HuH-7 (cell line): ENCODE measurements around the gene ZNF276.
"Not testable (repeated sequence)": the region's sequence is repeated elsewhere in the genome, so short reads cannot be mapped to it uniquely, and the experiment has no call there.

ENCODE experiments used
- DNase-seq: peaks from one replicate; pipeline ENCODE4 v3.0.0; 2011; ENCODE audit warnings: low spot score

ZNF276 gene, protein sequence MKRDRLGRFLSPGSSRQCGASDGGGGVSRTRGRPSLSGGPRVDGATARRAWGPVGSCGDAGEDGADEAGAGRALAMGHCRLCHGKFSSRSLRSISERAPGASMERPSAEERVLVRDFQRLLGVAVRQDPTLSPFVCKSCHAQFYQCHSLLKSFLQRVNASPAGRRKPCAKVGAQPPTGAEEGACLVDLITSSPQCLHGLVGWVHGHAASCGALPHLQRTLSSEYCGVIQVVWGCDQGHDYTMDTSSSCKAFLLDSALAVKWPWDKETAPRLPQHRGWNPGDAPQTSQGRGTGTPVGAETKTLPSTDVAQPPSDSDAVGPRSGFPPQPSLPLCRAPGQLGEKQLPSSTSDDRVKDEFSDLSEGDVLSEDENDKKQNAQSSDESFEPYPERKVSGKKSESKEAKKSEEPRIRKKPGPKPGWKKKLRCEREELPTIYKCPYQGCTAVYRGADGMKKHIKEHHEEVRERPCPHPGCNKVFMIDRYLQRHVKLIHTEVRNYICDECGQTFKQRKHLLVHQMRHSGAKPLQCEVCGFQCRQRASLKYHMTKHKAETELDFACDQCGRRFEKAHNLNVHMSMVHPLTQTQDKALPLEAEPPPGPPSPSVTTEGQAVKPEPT

DNA sequence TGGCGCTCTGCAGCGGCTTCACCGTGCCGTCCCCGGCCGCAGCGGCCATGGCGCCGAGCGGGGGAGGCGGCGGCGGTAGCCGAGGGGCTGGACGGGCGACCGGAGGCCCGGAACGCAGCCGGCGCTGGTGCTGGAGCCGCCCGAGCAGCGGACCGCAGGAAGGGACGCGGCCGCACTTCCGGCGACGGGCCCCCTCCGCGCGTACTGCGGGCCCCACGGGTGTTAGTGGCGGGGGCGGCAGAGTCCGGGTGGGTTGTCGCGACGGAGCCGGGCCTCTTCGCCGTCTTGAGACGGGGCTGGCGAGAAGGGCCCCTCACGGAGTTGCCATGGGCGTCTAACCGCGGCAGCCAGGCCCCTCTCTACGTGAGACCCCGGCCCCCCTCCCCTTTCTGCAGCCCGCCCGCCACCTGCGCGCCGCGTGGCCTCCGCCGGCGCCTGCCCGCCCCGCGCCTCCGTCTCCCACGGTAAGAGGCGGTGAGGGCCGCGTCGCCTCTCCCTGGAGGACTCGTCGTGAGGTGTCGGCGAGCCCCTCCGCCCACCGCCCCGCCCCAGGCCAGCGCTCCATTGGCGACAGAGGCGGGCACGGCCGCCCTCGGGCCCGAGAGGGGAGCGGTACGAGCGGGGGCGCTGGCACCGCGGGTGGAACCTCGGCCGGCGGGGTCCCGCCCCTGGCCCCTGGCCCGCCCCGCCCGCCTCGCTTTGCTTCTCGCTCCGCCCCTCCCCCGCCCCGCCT is at the start of gene ZNF276, which contains the start of gene VPS9D1:
Gene ZNF276 (plus strand): TSS at position 725 of the 733 bp plus-strand sequence. CDS start 104 bp downstream, outside the sequence.
Gene VPS9D1 (minus strand): TSS at position 86 of the 733 bp plus-strand sequence. CDS start 37 bp downstream, at position 49.
- peak; percentile 90 for DNase-seq

DNA sequence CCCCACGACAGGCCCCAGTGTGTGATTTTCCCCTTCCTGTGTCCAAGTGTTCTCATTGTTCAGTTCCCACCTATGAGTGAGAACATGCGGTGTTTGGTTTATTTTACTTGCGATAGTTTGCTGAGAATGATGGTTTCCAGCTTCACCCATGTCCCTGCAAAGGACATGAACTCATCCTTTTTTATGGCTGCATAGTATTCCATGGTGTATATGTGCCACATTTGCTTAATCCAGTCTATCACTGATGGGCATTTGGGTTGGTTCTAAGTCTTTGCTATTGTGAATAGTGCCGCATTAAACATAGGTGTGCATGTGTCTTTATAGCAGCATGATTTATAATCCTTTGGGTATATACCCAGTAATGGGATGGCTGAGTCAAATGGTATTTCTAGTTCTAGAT is 49.8 kb upstream of the ZNF276 start:
- not testable (repeated sequence) for DNase-seq

DNA sequence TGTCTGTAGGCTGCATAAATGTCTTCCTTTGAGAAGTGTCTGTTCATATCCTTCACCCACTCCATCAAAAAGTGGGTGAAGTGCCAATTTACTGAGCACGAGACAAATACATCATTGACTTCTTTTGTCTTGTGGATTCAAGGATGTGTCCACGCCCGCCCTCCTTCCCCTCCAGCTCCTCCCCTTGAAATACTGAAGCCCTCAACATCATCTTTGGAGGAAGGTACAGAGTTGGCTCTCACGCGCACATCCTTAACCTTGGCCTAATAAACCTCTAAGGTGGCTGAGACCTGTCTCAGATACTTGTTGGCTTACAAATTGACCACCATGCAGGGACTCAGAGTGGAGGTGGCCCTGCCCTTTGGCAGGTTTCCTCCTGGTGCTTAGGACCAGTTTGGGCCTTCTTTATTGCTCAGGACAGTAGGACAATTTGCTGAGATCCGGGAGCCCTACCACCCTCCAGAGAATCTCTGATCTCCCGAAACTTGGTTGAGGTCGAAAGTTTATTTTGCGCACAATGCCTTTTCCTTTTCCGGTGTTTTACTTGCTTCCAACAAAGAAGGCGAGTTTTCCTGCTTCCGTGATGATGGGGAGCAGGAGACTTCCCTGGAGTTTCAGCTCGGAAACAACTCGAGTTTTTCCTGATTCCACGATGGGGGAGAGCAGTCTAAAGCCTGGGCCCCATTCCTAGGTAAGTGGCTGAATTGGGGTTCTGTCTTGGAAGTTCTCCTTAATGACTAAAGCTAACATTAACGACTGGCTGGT is 49.0 kb upstream of the ZNF276 start:
- DNase-seq = no peak

DNA sequence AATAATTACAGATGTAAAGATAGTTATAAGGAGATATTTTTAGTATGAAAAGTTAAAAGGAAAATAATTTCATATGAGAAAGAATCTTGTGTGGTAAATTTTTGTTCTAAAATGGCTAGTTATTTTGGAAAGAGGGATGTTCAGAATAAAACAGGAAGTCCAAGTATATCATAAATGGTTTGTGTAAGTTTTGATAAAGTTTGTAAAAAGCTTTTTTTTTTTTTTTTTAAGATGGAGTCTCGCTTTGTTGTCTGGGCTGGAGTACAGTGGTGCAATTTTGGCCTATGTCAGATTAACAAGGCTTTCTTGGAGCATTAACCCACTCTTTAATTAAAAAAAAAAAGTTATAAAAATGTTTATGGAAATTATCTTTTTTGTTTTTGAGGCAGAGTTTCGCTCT is 43.1 kb upstream of the ZNF276 start:
- no peak for DNase-seq

DNA sequence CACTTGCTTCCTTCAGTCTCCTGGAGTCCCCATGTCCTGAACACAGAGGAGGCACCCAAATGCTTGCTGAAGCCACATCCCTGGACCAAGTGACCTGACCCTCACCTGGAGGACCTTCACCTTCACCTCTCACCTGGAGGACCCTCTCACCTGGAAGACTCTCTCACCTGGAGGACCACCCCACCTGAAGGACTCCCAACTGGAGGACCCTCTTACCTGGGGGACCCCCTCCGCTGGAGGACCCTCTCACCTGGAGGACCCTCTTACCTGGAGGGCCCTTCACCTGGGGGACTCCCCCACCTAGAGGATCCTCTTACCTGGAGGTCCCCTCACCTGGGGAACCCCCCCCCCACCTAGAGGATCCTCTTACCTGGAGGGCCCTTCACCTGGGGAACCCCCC is 35.4 kb upstream of the ZNF276 start:
- no peak for DNase-seq

DNA sequence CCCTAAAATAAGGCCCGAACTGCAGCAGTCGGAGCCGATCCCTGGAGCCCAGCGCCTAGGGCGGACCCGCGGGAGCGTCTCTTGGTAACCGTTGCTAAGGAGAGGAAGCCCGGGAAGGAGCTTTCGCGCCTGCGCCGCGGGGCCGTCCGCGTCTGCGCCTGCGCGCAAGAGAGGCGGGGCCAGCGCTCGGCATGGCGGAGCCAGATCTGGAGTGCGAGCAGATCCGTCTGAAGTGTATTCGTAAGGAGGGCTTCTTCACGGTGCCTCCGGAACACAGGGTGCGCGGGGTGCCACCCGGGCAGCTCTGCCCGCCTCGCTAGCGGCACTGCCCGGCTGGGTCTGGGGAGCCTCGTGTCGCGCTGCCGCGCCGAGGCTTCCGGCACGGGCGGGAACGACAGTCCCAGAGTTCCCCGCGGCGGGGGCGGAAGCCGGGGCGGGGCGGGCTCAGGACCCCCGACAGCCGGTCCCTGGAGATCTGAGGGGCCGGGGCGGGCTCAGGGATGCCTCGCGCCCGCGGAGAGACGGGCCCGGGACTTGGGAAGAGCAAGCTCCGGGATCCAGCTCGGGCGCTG is 34.7 kb upstream of the ZNF276 start, which contains the start of gene CDK10:
Gene CDK10 (plus strand): TSS at position 170 of the 572 bp plus-strand sequence. CDS start 22 bp downstream, at position 192.
- DNase-seq = peak; percentile 99

DNA sequence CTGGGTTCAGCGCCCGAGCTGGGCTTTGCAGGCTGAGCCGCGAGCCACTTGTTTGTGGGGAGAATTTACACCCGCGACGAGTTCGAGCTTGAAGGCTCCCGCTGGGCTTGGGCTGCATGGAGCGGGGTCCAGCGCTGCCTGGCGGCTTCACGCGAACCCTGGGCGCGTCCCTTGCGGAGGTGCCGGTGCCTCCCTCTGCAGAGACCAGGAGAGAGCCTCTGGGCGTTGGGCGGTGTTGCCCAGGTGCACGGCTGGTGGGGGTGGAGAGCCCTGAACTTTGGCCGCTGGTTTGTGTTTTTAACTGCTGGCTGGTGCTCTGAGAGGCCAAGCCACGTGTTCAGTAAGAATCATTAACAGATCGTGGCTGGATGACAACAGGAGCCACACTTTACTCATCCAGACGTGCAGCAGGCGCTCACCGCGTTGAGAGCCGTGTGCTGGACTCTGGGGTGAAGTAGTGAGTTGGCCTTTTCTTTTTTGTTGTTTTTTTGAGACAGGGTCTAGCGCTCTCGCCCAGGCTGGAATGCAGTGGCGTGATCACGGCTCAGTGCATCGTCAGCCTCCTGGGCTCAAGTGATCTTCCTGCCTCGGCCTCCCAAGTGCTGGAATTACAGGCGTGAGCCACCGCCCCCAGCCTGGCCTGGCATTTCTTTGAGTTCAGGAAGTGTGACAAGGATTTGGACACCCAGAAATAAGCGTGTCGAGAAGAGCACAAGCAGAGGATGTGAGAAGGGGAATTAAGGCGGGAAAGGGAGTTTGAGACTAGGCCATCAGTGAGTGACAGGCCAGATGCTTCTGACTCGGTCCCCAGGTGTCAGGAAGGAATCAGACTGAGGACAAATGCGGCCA is 34.0 kb upstream of the ZNF276 start:
- peak; percentile 99 for DNase-seq

DNA sequence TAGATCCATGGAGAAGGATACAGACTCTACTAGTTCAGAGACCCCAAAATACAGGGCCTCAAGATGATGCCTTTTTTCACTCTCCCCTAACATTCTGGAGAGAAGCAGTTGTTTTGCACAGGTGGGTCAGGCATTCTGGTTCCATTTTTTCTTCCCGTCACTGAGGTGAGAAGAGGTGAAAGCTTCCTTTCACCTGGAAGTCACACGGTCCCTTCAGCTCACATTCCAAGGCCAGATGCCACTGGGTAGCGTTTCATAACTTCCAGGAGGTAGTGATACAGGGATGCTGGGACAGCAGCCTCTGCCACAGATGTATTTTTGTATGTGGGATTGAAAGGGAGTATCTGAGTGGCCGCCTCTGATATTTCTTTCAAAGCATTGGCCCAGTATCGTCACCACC is 32.9 kb upstream of the ZNF276 start:
- no peak for DNase-seq

DNA sequence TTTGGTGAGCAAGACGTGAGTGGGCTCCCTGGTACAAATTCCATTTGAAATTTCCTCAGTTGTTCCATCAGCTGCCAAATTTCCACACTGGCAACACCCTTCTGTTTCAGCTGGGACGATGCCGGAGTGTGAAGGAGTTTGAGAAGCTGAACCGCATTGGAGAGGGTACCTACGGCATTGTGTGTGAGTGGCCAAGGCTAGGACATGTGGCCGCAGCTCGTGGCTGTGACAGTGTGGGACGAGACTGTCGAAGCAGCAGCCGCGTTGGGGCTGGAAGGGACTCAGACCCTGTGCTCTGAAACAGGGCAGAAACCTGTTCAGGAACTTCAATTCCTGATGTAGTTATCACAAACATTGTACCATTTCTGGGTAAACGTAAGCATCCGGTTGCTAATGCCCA is 32.2 kb upstream of the ZNF276 start:
- DNase-seq = no peak

DNA sequence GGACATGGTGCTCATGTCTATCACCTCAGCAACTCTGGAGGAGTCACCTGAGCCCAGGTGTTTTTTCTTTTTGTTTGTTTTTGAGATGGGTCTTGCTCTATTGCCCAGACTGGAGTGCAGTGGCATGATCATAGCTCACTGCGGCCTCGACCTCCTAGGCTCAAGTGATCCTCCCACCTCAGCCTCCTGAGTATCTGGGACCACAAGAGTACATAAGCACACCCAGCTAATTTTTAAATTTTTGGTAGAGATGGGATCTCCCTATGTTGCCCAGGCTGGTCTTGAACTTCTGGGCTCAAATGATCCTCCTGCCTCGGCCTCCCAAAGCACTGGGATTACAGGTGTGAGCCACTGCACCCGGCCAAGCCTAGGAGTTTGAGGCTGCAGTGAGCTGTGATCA is 31.7 kb upstream of the ZNF276 start:
- not testable (repeated sequence) for DNase-seq

DNA sequence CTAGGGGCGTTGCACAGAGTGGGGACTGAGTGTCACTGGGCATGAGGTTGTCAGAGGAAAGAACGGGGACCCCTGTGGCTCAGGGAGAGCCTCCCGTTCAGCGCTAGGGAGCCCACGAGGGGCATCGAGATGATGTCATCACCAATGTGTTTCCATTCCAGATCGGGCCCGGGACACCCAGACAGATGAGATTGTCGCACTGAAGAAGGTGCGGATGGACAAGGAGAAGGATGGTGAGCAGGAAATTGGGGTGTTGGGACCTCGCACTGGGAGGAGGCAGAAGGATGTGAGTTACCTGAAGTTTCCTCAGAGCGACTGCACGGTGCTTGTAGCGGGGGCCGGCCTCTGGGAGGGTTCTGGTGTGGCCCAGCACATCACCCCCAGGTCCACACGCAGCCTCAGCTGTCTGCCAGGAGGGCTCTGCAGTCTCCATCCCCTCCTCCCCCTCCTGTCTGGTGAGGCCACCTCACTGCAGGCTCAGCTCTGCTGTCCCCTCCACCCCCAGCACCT is 30.9 kb upstream of the ZNF276 start:
- no peak for DNase-seq

DNA sequence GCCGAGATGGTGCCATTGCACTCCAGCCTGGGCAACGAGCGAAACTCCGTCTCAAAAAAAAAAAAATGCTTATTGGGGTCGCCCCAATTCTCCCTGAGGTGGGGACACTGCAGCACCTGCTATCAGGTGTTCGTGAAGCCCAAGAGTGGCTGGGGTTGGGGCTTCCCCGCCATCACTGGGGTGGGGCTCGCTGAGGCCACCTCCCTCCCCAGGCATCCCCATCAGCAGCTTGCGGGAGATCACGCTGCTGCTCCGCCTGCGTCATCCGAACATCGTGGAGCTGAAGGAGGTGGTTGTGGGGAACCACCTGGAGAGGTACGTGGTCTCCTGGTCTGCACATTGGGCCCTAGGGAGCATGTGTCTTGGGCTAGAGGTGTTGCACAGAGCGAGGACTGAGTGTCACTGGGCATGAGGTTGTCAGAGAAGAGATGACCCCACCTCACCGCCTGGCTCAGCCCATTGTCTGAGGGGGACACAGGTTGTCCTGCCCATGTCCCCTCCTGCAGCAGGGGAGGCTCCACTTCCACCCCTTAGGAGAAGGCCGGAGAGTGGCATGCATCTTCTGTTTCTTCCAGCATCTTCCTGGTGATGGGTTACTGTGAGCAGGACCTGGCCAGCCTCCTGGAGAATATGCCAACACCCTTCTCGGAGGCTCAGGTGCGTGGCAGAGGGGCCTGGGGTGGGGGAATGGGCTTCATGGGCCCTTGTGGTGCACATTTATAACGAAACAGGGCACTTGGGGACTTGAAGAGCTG is 29.9 kb upstream of the ZNF276 start:
- DNase-seq = no peak

DNA sequence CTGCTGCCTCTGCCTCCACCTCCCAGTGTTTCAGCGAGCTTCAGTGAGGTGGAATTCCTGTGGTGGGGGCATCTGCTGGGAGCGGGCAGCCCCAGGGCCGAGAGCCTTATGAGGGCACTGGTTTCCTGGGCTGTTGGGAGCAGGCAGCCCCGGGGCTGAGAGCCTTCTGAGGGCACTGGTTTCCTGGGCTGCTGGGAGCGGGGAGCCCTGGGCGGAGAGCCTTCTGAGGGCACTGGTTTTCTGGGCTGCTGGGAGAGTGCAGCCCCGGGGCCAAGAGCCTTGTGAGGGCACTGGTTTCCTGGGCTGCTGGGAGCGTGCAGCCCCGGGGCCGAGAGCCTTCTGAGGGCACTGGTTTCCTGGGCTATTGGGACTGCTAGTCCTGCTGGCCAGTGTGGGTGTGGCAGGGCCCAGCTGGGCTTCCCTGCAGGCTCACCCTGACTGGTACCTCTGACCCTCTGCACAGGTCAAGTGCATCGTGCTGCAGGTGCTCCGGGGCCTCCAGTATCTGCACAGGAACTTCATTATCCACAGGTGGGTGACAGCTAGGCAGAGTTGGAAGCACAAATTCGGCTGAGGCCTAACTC is 29.3 kb upstream of the ZNF276 start:
- no peak for DNase-seq

DNA sequence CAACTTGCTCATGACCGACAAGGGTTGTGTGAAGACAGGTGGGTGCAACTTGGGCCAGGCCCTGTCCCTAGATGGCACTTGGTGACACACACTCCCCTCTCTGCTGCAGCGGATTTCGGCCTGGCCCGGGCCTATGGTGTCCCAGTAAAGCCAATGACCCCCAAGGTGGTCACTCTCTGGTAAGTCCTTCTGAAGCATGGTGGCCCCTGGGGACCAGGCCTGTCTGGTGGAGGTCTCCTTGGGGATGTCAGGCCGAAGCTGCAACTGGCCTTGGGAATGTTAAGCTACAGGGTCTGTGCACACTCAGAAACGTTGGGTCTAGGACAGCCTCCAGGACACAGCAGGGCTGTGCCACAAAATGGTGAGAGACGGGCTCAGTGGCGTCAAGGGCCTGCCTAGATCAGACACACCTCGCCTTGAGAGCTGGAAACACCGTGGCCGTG is 28.0 kb upstream of the ZNF276 start:
- no peak for DNase-seq

DNA sequence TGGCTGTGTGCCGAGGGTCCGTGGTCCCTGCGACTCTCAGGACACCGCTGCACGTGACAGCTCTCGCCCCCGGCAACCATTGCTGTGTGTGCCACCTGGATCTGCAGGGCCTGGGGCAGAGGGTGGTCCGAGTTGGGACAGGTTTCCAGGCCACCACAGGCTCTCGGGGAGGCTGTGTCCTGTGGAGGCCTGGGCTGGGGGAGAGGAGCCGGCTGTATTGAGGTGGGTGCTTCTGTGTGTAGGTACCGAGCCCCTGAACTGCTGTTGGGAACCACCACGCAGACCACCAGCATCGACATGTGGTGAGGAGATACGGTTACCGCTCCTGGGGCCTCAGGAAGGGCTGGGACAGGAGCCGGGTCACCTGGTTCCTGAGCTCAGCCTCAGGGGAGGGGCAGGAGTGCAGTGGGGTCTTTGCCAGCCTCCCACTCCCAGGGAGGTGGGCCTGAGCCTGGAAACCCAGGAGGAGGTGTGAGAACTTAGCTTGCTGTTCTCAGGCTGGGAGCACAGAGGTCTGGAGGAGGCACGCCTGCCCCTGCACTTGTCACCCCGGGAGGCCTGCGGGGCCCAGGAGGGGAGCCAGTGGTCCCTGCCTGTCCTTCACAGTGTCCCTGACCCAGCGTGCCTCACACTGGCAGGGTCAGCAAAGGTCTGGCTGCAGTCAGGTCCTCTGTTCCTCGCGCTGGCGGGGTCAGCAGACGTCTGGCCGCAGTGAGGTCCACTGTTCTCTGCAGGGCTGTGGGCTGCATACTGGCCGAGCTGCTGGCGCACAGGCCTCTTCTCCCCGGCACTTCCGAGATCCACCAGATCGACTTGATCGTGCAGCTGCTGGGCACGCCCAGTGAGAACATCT is 27.2 kb upstream of the ZNF276 start:
- no peak for DNase-seq

DNA sequence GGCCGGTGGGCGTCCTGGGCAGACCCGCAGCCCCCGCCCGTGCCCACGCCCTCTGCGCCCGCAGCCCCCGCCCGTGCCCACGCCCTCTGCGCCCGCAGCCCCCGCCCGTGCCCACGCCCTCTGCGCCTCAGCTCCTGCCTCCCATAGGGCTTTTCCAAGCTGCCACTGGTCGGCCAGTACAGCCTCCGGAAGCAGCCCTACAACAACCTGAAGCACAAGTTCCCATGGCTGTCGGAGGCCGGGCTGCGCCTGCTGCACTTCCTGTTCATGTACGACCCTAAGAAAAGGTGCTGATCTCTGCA is 26.6 kb upstream of the ZNF276 start:
- not testable (repeated sequence) for DNase-seq

DNA sequence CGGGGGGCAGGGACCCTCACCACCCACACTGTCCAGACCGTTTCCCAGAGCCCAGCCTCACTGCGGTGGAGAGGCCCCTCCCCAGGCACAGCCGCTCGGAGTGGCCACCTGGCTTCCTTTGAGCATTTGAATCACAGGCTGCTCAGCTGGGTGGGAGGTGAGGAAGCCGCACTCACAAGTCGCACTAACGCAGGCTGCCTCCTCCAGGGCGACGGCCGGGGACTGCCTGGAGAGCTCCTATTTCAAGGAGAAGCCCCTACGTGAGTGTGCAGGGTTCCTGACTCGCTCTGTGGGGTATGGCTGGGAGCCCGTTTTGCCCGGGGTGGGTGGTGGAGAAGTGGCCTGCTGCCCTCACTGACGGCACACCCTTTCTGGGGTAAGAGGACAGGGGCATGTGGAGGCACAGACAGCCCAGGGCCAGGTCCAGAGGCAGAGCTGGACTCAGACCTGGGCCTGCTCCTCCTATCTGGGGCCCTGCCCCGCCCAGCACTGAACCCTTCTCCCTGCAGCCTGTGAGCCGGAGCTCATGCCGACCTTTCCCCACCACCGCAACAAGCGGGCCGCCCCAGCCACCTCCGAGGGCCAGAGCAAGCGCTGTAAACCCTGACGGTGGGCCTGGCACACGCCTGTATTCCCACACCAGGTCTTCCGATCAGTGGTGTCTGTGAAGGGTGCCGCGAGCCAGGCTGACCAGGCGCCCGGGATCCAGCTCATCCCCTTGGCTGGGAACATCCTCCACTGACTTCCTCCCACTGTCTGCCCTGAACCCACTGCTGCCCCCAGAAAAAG is 26.1 kb upstream of the ZNF276 start:
- no peak for DNase-seq
